CD14-positive monocyte (primary cell): ENCODE results near the gene HIF1A. TPM values are rescaled to one million over a fixed set of nuclear protein-coding genes. Genes with fewer than 3 reads are reported as not detected.

Experiments
- DNase-seq, 3 donors: peaks; one replicate each; pipeline ENCODE4 v3.0.0-alpha.2; 2011 to 2022
- H2AFZ ChIP-seq: 2 replicates; pipeline ENCODE4 v1.6.0; 2012; ENCODE audit warnings: mild to moderate bottlenecking, low read depth, low read length, inconsistent platforms; ENCODE audit not compliant: insufficient read depth, poor library complexity, severe bottlenecking
- H3K27ac ChIP-seq, 2 donors: 1 replicate in 1 of 2; 2 replicates in 1 of 2; pipeline ENCODE4 v1.5.1; 2012 to 2013; ENCODE audit warnings: low read length in 2 of 2, control low read depth in 1 of 2, inconsistent platforms in 1 of 2, low read depth in 1 of 2, mild to moderate bottlenecking in 1 of 2
- H3K27me3 ChIP-seq, 2 donors: one replicate each; pipeline versions ENCODE4 v1.6.0 to v1.6.1; 2011 to 2013; ENCODE audit warnings: low read length in 2 of 2; ENCODE audit not compliant: control insufficient read depth in 2 of 2, insufficient read depth in 2 of 2
- H3K36me3 ChIP-seq, 2 donors: replicated peaks in 1 of 2; 1 replicate in 1 of 2; 2 replicates in 1 of 2; pipeline versions ENCODE4 v1.5.1 to v1.6.1; 2012 to 2013; ENCODE audit warnings: low read length in 2 of 2, control low read depth in 1 of 2, inconsistent platforms in 1 of 2, mild to moderate bottlenecking in 1 of 2; ENCODE audit not compliant: insufficient read depth in 2 of 2, control insufficient read depth in 1 of 2
- H3K4me1 ChIP-seq, 2 donors: 1 replicate in 1 of 2; 2 replicates in 1 of 2; pipeline versions ENCODE4 v1.5.1 to v1.6.1; 2012 to 2013; ENCODE audit warnings: low read length in 2 of 2, control low read depth in 1 of 2, inconsistent platforms in 1 of 2, mild to moderate bottlenecking in 1 of 2, moderate library complexity in 1 of 2; ENCODE audit not compliant: insufficient read depth in 2 of 2, control insufficient read depth in 1 of 2
- H3K4me2 ChIP-seq: replicated peaks from 2 replicates; pipeline ENCODE3; 2012; ENCODE audit warnings: low read length, moderate library complexity, mild to moderate bottlenecking; ENCODE audit not compliant: poor library complexity, severe bottlenecking; ENCODE audit errors: extremely low read depth
- H3K4me3 ChIP-seq, 3 experiments: fragments of 200-600 bp in 1 of 3; sonication (generic) in 1 of 3; replicated peaks in 1 of 3; 1 replicate in 2 of 3; 2 replicates in 1 of 3; pipeline ENCODE4 v1.5.1; 2011 to 2013; ENCODE audit warnings: low read length in 3 of 3, mild to moderate bottlenecking in 3 of 3, control low read depth in 2 of 3, low read depth in 2 of 3, inconsistent platforms in 1 of 3, moderate library complexity in 1 of 3
- H3K79me2 ChIP-seq: 2 replicates; pipeline ENCODE4 v1.6.0; 2012; ENCODE audit warnings: mild to moderate bottlenecking, control low read depth, inconsistent platforms, low read length, moderate library complexity; ENCODE audit not compliant: insufficient read depth
- H3K9ac ChIP-seq: 2 replicates; pipeline ENCODE4 v1.6.0; 2017; ENCODE audit warnings: low read length, mild to moderate bottlenecking; ENCODE audit not compliant: insufficient read depth, poor library complexity, severe bottlenecking
- H3K9me3 ChIP-seq, 2 donors: replicated peaks in 1 of 2; 1 replicate in 1 of 2; 2 replicates in 1 of 2; pipeline versions ENCODE4 v1.5.1 to v1.6.1; 2012 to 2013; ENCODE audit warnings: low read length in 2 of 2, control low read depth in 1 of 2; ENCODE audit not compliant: control insufficient read depth in 1 of 2, insufficient read depth in 1 of 2
- H4K20me1 ChIP-seq: 2 replicates; pipeline ENCODE4 v1.6.0; 2012; ENCODE audit warnings: mild to moderate bottlenecking, low read length, control low read depth, moderate library complexity; ENCODE audit not compliant: insufficient read depth
- H3K27ac Mint-ChIP-seq, 7 donors: one replicate each; pipeline ENCODE4 v1.8.0; 2020; ENCODE audit warnings: mild to moderate bottlenecking in 7 of 7, mixed read lengths in 7 of 7, moderate library complexity in 6 of 7, inconsistent platforms in 2 of 7
- H3K27me3 Mint-ChIP-seq, 3 donors: one replicate each; pipeline ENCODE4 v1.8.0; 2021 to 2022; ENCODE audit warnings: low read depth in 3 of 3, mild to moderate bottlenecking in 3 of 3, mixed read lengths in 3 of 3, moderate library complexity in 3 of 3, inconsistent platforms in 1 of 3
- H3K36me3 Mint-ChIP-seq, 2 donors: one replicate each; pipeline ENCODE4 v1.8.0; 2020; ENCODE audit warnings: mixed read lengths in 2 of 2, inconsistent platforms in 1 of 2, mild to moderate bottlenecking in 1 of 2
- H3K4me1 Mint-ChIP-seq: one replicate; pipeline ENCODE4 v1.8.0; 2020; ENCODE audit warnings: mild to moderate bottlenecking, mixed read lengths
- H3K4me3 Mint-ChIP-seq, 2 donors: one replicate each; pipeline ENCODE4 v1.8.0; 2020; ENCODE audit warnings: mild to moderate bottlenecking in 2 of 2, mixed read lengths in 2 of 2, moderate library complexity in 1 of 2
- H3K9me3 Mint-ChIP-seq, 7 donors: one replicate each; pipeline ENCODE4 v1.8.0; 2020 to 2022; ENCODE audit warnings: mixed read lengths in 7 of 7, mild to moderate bottlenecking in 6 of 7, moderate library complexity in 6 of 7, inconsistent platforms in 2 of 7
- WGBS: methylation state at CpG from one replicate; pipeline ENCODE4 v1.1.5; 2013; ENCODE audit warnings: missing lambda C conversion rate; ENCODE audit not compliant: insufficient coverage; 5-methylcytosine and 5-hydroxymethylcytosine counted together
- intact Hi-C, 2 donors: fragments of 100-400 bp; cut with micrococcal nuclease; formaldehyde crosslinking; loops; one replicate each; pipeline versions ENCODE4 v1.15.0 to v1.15.1; 2023
- polyA plus RNA-seq, 3 donors: library from polyadenylated mRNA; depleted of rRNA in 1 of 3; unstranded in 2 of 3; stranded (reverse) in 1 of 3; fragments of 300-500 nt in 2 of 3; fragments of >200 nt in 1 of 3; fragmentation: Illumina TruSeq in 2 of 3; gene quantifications; 1 replicate in 2 of 3; 2 replicates in 1 of 3; pipeline ENCODE4 v1.2.3, GENCODE V29; 2012 to 2021
- TF ChIP-seq, protein P1 (sequence below): fragments of 200-600 bp; IDR thresholded peaks from one replicate; pipeline ENCODE4 v1.8.0; 2022; ENCODE audit warnings: antibody characterized with exemption, mild to moderate bottlenecking

Gene HIF1A
- polyA plus RNA-seq, 3 donors, result 79.0 to 137 (median 137) TPM

DNA sequence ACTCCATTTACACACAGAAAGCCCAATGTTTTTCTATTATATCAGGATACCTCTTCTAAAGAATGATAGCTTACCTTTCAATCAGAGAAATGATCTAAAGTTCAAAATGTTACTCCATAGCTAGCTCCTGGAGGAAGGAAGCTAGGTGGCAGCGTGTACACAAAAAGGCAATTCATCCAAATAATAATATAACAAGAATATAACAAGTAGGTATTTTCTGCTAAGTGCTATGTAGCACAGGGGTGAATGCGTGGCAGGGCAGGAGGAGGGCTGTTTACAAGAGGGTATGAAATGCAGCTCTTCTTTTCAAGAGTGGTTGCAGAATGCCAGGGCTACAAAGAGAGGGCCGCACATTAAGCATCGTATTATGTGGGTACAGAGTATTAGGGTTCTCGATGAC, 66.2 kb downstream of the HIF1A start:
- H2AFZ ChIP-seq, result peak overlapping the region; percentile 97
- no peaks in the 10 kb centered on the region for H3K9me3 ChIP-seq
- no peak for DNase-seq
- no peaks in the 10 kb centered on the region for H4K20me1 ChIP-seq
- H3K27ac ChIP-seq, result peak overlapping the region; percentile 75 to 91
- H3K27me3 Mint-ChIP-seq, result peaks cover 2 to 3% (median 2%) of the 10 kb centered on the region in 3 donors
- intact Hi-C loops, result no loop called here
- H3K4me3 ChIP-seq, result peak overlapping the region; percentile 41 to 100 (median 94)
- peak overlapping the region; percentile 99 for H3K4me2 ChIP-seq
- H3K4me1 Mint-ChIP-seq, result peaks cover 20% of the 10 kb centered on the region
- peaks cover 5 to 8% of the 10 kb centered on the region in 2 donors for H3K36me3 Mint-ChIP-seq
- 100% methylated on average over 1 of the region's 5 CpGs for WGBS
- no peaks in the 10 kb centered on the region for H3K27me3 ChIP-seq
- H3K27ac Mint-ChIP-seq, result peak overlapping the region; percentile 95 to 97 (median 97)
- peaks cover 25% of the 10 kb centered on the region for H3K79me2 ChIP-seq
- peak overlapping the region; percentile 73 for H3K9ac ChIP-seq
- peak overlapping the region; percentile 88 to 99 for H3K4me3 Mint-ChIP-seq
- TF ChIP-seq, protein P1, sequence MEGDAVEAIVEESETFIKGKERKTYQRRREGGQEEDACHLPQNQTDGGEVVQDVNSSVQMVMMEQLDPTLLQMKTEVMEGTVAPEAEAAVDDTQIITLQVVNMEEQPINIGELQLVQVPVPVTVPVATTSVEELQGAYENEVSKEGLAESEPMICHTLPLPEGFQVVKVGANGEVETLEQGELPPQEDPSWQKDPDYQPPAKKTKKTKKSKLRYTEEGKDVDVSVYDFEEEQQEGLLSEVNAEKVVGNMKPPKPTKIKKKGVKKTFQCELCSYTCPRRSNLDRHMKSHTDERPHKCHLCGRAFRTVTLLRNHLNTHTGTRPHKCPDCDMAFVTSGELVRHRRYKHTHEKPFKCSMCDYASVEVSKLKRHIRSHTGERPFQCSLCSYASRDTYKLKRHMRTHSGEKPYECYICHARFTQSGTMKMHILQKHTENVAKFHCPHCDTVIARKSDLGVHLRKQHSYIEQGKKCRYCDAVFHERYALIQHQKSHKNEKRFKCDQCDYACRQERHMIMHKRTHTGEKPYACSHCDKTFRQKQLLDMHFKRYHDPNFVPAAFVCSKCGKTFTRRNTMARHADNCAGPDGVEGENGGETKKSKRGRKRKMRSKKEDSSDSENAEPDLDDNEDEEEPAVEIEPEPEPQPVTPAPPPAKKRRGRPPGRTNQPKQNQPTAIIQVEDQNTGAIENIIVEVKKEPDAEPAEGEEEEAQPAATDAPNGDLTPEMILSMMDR, result no peak
- H3K36me3 ChIP-seq, result no peaks in the 10 kb centered on the region
- peaks cover 0 to 3% (median 0%) of the 10 kb centered on the region in 7 donors for H3K9me3 Mint-ChIP-seq
- peaks cover 15 to 22% of the 10 kb centered on the region in 2 donors for H3K4me1 ChIP-seq

DNA sequence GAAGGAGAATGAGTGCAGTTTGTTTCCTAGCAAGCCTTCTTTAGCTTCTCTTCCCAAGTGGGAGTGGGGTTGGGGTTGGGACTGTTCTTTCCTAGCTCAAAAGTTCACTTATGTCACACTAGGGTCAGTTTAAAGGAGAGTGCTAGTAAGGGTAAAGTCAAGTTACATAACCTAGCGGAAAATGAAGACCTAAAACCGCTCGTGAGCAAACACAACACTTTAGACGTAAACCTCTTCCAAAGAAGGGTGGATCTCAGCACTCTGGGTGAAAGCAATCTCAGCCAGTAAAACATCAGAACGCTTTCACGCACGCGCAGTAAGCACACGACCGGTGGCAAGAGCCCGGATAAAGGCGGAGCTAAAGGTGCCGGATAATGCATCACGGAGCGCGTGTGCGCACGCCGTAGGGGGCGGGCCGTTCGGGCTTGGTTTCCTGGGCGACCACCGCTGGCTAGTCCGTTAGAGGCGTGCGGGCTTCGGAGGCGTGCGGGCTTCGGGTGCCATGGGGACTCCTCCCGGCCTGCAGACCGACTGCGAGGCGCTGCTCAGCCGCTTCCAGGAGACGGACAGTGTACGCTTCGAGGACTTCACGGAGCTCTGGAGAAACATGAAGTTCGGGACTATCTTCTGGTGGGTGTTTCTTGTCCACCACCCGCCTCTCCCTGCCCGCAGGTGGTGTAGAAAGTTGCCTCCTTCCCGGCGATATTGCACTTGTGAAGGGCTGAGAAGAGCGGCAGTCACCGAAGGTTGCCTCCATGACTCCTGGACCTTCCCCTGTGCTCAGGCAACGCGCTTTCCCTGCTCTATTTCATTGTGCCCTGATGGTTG, 66.9 kb downstream of the HIF1A start, which contains the start of gene SNAPC1:
Gene SNAPC1 (plus strand): TSS at position 462 of the 828 bp plus-strand sequence. CDS start 41 bp downstream, at position 503.
- Histone ChIP-seq H3K9ac (peak within 1 kb of the TSS; percentile 73), H3K4me2 (peak within 1 kb of the TSS; percentile 99), H4K20me1 (no peaks in the 10 kb centered on the region), H3K27me3 (no peaks in the 10 kb centered on the region), H3K4me1 (peaks cover 15 to 22% of the 10 kb centered on the region in 2 donors), H3K9me3 (no peaks in the 10 kb centered on the region), H2AFZ (peak within 1 kb of the TSS; percentile 97), H3K79me2 (peaks cover 25% of the 10 kb centered on the region), H3K27ac (peak within 1 kb of the TSS; percentile 75 to 91), H3K36me3 (peaks cover 0 to under 1% of the 10 kb centered on the region in 2 donors), H3K4me3 (peak within 1 kb of the TSS; percentile 86 to 100 (median 94))
- Mint-ChIP-seq H3K4me3 (peak within 1 kb of the TSS; percentile 99), H3K9me3 (peaks cover 0 to 3% (median 0%) of the 10 kb centered on the region in 7 donors), H3K27me3 (peaks cover 0 to 3% (median 2%) of the 10 kb centered on the region in 3 donors), H3K4me1 (peaks cover 20% of the 10 kb centered on the region), H3K36me3 (peaks cover 5 to 10% of the 10 kb centered on the region in 2 donors), H3K27ac (peak within 1 kb of the TSS; percentile 95 to 97 (median 97))
- intact Hi-C loops, result no loop called here
- peak; percentile 96 to 98 (median 97) for DNase-seq
- TF ChIP-seq, protein P1, result no peak
- 0% methylated on average over 44 of the region's 49 CpGs for WGBS
